Measurements from ENCODE around the gene THG1L.

The THG1L gene

GRCh38 chr5:157761690-157762621 lies 30.7 kb downstream of the THG1L start:
- DNase-seq (ENCODE audit: low spot score), result peak; percentile 74
- TF ChIP-seq CTCF (IDR thresholded peaks at IDR 0.05; ENCODE audit: extremely low read depth, insufficient read depth, missing control alignments), result peak; percentile 72
- in situ Hi-C loops (cut with MboI; ENCODE audit: low pct_unique_long_range_greater_than_20kb, low sequenced_read_pairs, unreplicated experiment), result no loop called here

GRCh38 chr5:157764531-157764930 lies 33.3 kb downstream of the THG1L start:
- no peak for TF ChIP-seq CTCF (IDR thresholded peaks at IDR 0.05; ENCODE audit: extremely low read depth, insufficient read depth, missing control alignments)
- in situ Hi-C loops (cut with MboI; ENCODE audit: low pct_unique_long_range_greater_than_20kb, low sequenced_read_pairs, unreplicated experiment), result no loop called here
- no peak for DNase-seq (ENCODE audit: low spot score)

GRCh38 chr5:157766442-157766841 lies 35.2 kb downstream of the THG1L start:
- no peak for DNase-seq (ENCODE audit: low spot score)
- TF ChIP-seq CTCF (IDR thresholded peaks at IDR 0.05; ENCODE audit: extremely low read depth, insufficient read depth, missing control alignments), result no peak
- in situ Hi-C loops (cut with MboI; ENCODE audit: low pct_unique_long_range_greater_than_20kb, low sequenced_read_pairs, unreplicated experiment), result no loop called here

GRCh38 chr5:157766902-157767301 lies 35.7 kb downstream of the THG1L start:
- no peak for TF ChIP-seq CTCF (IDR thresholded peaks at IDR 0.05; ENCODE audit: extremely low read depth, insufficient read depth, missing control alignments)
- no peak for DNase-seq (ENCODE audit: low spot score)
- in situ Hi-C loops (cut with MboI; ENCODE audit: low pct_unique_long_range_greater_than_20kb, low sequenced_read_pairs, unreplicated experiment), result no loop called here

- TF ChIP-seq CTCF (IDR thresholded peaks at IDR 0.05; ENCODE audit: extremely low read depth, insufficient read depth, missing control alignments), result no peak
- no peak for DNase-seq (ENCODE audit: low spot score)
- in situ Hi-C loops (cut with MboI; ENCODE audit: low pct_unique_long_range_greater_than_20kb, low sequenced_read_pairs, unreplicated experiment), result no loop called here
Measured at GRCh38 chr5:157767689-157768088, 36.5 kb downstream of the THG1L start.

- in situ Hi-C loops (cut with MboI; ENCODE audit: low pct_unique_long_range_greater_than_20kb, low sequenced_read_pairs, unreplicated experiment), result no loop called here
- no peak for DNase-seq (ENCODE audit: low spot score)
- TF ChIP-seq CTCF (IDR thresholded peaks at IDR 0.05; ENCODE audit: extremely low read depth, insufficient read depth, missing control alignments), result no peak
Measured at GRCh38 chr5:157770665-157771064, 39.4 kb downstream of the THG1L start.

All from GM13977 (cell line).